Mucosa of descending colon (tissue), 3 donors: ENCODE results near the gene ANKRD13A. TPM values are rescaled to one million over a fixed set of nuclear protein-coding genes. Genes with fewer than 3 reads are reported as not detected.
A peak's percentile ranks its signal among the peaks of the same experiment; 100 is the strongest.

Source experiments
- ATAC-seq: fragments of 200-7000 bp; cut with Tn5 transposase; one replicate; pipeline ENCODE4 v1.9.1; 2020; ENCODE audit warnings: mild to moderate bottlenecking, moderate library complexity
- DNase-seq, 3 donors: peaks; one replicate each; pipeline ENCODE4 v3.0.0-alpha.2; 2020
- H3K36me3 ChIP-seq: fragments of 200-600 bp; one replicate; pipeline ENCODE4 v1.8.0; 2021; ENCODE audit warnings: low read depth, mild to moderate bottlenecking
- H3K4me1 ChIP-seq: fragments of 200-600 bp; one replicate; pipeline ENCODE4 v1.8.0; 2021; ENCODE audit warnings: low read depth, mild to moderate bottlenecking
- H3K4me3 ChIP-seq: fragments of 200-600 bp; one replicate; pipeline ENCODE4 v1.8.0; 2021; ENCODE audit warnings: mild to moderate bottlenecking
- H3K9me3 ChIP-seq: fragments of 200-600 bp; one replicate; pipeline ENCODE4 v1.8.0; 2021; ENCODE audit warnings: mild to moderate bottlenecking
- intact Hi-C, 2 donors: fragments of 100-400 bp; cut with DNase I in 1 of 2; cut with micrococcal nuclease in 1 of 2; formaldehyde crosslinking; loops; one replicate each; pipeline versions ENCODE4 v1.11.0 to v1.11.1; 2022; cut with DNase I, micrococcal nuclease
- long read RNA-seq, 2 donors: library from polyadenylated mRNA; unstranded; transcript quantifications; one replicate each; pipeline ENCODE4 v2.0.0, GENCODE V29; 2019 to 2021
- total RNA-seq, 3 donors: library from RNA; stranded (reverse); fragmentation: NEBNext Ultra II Directional in 2 of 3; extraction: Animal tissue kit (Norgen Biotek cat#: 25700) in 2 of 3; gene quantifications; one replicate each; pipeline versions ENCODE4 v1.2.1 to v1.2.4, GENCODE V29; 2021 to 2023
- TF ChIP-seq, protein P1 (sequence below): fragments of 200-600 bp; IDR thresholded peaks from one replicate; pipeline ENCODE4 v1.8.0; 2022; ENCODE audit warnings: antibody characterized with exemption, mild to moderate bottlenecking
- donor health status: DM: no; HTN: no; CAD: no; lungs with moderate emphysema.
- donor health status: DM: no; HTN: no; CAD: no.
- donor health status: DM: no; HTN: yes; CAD: no.

ANKRD13A gene
- 10 to 100 TPM; 56.0 to 75.2 (median 63.9) TPM for total RNA-seq
- long read RNA-seq, donor 1, full-length matches to known transcripts = 16 of 53 reads
- long read RNA-seq, donor 1, partial matches to known transcripts = 2 of 53 reads
- long read RNA-seq, donor 1, other reads (novel, unspliced or antisense) = 35 of 53 reads
- long read RNA-seq, donor 2, partial matches to known transcripts = 2 of 3 reads
- long read RNA-seq, donor 2, other reads (novel, unspliced or antisense) = 1 of 3 reads

DNA sequence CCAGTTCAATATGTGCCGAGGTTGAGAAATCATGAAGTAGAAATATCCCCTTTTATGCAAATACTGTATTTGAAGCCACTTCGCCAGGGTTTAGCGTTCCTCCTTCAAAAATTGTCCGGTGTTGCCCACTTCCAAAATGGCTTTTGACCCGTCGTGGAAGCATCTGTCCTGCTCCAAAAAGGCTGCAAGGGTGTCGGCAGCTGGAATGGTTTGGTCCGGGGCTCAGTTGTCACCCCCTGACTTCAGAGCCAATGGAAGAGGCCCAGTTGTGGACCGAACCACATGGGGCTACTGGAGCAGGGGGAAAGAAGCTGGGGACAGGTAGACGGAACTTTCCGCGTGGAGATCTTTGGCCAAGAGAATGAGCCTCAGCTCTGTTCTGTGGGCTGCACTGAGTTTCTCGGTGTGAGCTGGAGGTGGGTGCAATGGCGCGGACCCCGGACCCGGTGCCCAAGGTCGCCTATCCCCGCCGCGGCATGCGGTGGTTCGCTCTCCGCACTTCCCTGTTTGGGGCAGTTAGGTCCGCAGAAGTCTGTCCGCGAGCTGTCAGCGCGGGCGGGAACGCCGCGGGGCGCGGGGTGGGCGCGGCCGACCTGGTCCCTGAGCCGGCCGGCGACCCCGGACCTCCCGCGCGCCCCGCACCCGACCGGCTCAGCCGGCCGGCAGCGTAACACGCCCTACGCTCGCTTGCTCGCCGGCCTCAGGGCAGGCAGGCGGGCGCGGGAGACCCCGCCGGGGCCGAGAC is at the start of gene ANKRD13A:
Gene ANKRD13A, plus strand, starts transcription at position 527 of the 745 bp plus-strand sequence. CDS start 259 bp downstream, outside the sequence.
- DNase-seq (peak; percentile 88 to 93 (median 89)), ATAC-seq (peak; percentile 84)
- peak within 1 kb of the TSS; percentile 95 for H3K4me3 ChIP-seq
- no peaks in the 10 kb centered on the region for H3K9me3 ChIP-seq
- TF ChIP-seq, protein P1, sequence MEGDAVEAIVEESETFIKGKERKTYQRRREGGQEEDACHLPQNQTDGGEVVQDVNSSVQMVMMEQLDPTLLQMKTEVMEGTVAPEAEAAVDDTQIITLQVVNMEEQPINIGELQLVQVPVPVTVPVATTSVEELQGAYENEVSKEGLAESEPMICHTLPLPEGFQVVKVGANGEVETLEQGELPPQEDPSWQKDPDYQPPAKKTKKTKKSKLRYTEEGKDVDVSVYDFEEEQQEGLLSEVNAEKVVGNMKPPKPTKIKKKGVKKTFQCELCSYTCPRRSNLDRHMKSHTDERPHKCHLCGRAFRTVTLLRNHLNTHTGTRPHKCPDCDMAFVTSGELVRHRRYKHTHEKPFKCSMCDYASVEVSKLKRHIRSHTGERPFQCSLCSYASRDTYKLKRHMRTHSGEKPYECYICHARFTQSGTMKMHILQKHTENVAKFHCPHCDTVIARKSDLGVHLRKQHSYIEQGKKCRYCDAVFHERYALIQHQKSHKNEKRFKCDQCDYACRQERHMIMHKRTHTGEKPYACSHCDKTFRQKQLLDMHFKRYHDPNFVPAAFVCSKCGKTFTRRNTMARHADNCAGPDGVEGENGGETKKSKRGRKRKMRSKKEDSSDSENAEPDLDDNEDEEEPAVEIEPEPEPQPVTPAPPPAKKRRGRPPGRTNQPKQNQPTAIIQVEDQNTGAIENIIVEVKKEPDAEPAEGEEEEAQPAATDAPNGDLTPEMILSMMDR = peak; percentile 13
- no peaks in the 10 kb centered on the region for H3K36me3 ChIP-seq
- peaks cover 28% of the 10 kb centered on the region for H3K4me1 ChIP-seq
- intact Hi-C loops = no loop called here

DNA sequence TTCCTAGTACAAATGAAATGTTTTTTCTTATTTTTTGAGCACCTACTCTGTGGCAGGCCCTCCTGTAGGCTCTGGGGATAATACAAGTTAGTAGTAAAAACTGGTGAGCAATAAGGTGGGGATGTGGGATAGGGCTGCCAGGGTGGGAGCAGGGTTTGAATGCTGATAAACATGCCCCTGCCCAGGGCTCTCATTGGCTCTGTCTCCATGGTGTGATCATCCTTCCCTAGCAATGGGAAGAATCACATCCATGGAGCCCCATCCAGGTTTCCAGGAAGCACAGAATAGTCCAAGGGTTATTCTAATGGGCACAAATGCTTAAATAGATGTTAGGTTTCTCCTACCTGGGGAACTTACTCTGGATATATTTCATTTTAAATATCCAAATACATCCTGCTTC is 48.6 kb upstream of the ANKRD13A start:
- ATAC-seq = no peak
- H3K4me1 ChIP-seq = peaks cover 15% of the 10 kb centered on the region
- no peak for DNase-seq
- intact Hi-C loops = no loop called here
- no peaks in the 10 kb centered on the region for H3K9me3 ChIP-seq
- peaks cover 3% of the 10 kb centered on the region for H3K36me3 ChIP-seq
- TF ChIP-seq, protein P1 = no peak
- no peak overlapping the region for H3K4me3 ChIP-seq

DNA sequence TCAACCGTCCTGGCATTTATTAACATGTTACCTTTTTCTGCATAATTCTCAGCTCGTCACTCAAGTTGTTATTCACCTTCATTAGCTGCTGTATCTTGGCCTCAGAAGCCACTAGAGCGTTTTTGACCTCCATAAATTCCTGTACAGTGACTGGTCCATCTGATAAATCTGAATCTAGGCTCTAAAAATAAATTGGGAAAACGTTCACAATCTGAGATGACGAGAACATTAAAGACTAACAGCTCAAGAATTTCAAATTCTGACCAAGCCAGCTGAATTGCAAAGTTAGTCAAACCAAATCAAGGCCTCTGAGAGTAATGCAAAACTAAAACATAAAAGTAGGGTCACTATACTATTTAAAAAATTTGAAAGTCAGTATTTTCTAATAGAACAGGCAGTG is 48.1 kb upstream of the ANKRD13A start:
- DNase-seq = no peak
- Histone ChIP-seq H3K36me3 (peaks cover 3% of the 10 kb centered on the region), H3K9me3 (no peaks in the 10 kb centered on the region), H3K4me3 (no peak overlapping the region), H3K4me1 (peaks cover 15% of the 10 kb centered on the region)
- intact Hi-C loops = no loop called here
- TF ChIP-seq, protein P1 = no peak
- ATAC-seq = no peak

DNA sequence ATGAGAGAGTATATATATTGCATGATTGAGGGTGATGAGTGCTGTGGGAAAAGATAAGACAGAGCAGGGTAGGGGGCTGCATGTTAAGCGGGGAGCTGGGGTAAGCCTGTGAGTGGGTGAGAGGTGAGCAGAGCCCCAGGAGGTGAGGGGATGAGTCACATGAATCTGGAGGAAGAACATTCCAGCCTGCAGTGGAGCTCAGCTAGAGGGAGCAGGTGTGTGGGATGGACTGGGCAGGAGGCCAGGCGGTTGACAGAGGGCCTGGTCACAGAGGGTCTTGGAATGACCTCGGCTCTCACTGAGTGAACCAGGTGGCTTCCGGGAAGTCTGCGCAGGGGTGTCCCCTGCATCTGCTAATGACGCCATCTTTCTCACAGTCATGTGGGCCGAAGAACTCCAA is 47.5 kb upstream of the ANKRD13A start:
- H3K36me3 ChIP-seq = peaks cover 3% of the 10 kb centered on the region

DNA sequence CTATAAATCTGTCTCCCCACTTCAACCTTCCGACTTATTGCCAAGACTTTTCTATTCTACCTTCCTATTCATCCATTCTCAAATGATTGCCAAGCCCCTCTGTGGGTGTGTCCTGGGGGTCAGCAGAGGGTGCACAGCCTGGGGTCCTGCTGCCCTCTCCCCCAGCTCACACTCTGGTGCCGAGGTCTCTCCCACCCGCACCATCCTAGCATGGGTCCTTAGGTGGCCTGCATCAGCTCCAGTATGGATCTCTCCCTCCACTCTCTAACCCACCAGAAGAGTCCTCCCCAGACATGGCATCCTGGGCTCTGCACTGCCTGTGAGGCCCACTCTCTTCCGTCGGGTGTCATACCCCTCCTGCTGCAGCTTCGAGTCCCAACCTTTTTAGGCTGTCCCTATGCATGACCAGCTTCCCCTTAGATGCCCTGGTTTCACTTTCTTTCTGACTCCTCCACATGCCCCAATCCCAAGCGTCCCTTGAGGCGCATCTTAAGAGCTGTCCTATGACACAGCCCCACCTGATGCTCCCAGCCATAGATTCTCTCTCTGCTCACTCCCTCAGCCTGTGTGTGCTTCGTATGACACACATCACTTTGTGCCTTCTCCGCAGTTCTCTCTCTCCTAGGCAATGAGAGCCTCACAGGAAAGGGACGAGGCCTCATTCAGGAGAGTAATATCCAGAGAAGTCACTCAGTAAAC is 46.9 kb upstream of the ANKRD13A start:
- TF ChIP-seq, protein P1 = no peak
- no peak overlapping the region for H3K4me3 ChIP-seq
- H3K4me1 ChIP-seq = peaks cover 15% of the 10 kb centered on the region
- peaks cover 3% of the 10 kb centered on the region for H3K36me3 ChIP-seq
- ATAC-seq (peak; percentile 42), DNase-seq (no peak)
- no peaks in the 10 kb centered on the region for H3K9me3 ChIP-seq
- intact Hi-C loops = no loop called here

More for the DNA sequence above, 47.5 kb upstream of the ANKRD13A start:
- ATAC-seq (peak; percentile 24), DNase-seq (no peak)
- Histone ChIP-seq H3K4me3 (no peak overlapping the region), H3K4me1 (peaks cover 15% of the 10 kb centered on the region), H3K9me3 (no peaks in the 10 kb centered on the region)
- intact Hi-C loops = no loop called here
- TF ChIP-seq, protein P1 = no peak
